NT2/D1 (cell line): ENCODE results near the gene LRRC4C.

Experiments
- DNase-seq: peaks from one replicate; pipeline ENCODE4 v3.0.0-alpha.2; 2011; ENCODE audit warnings: low read depth, low spot score
- H3K27me3 ChIP-seq: 2 replicates; pipeline ENCODE4 v1.6.0; 2011; ENCODE audit warnings: mild to moderate bottlenecking; ENCODE audit not compliant: insufficient read length, insufficient read depth
- H3K36me3 ChIP-seq: 2 replicates; pipeline ENCODE4 v1.6.1; 2011; ENCODE audit warnings: mild to moderate bottlenecking, low read length, mixed read lengths; ENCODE audit not compliant: insufficient read depth, insufficient read length
- H3K4me1 ChIP-seq: 2 replicates; pipeline ENCODE4 v1.5.1; 2011; ENCODE audit not compliant: insufficient read depth, insufficient read length
- H3K4me3 ChIP-seq: 2 replicates; pipeline ENCODE4 v1.5.1; 2011; ENCODE audit warnings: low read depth; ENCODE audit not compliant: insufficient read length
- H3K9ac ChIP-seq: 2 replicates; pipeline ENCODE4 v1.6.0; 2011; ENCODE audit warnings: low read depth; ENCODE audit not compliant: insufficient read length
- H3K9me3 ChIP-seq: 2 replicates; pipeline ENCODE4 v1.5.1; 2011; ENCODE audit warnings: mild to moderate bottlenecking, low read length; ENCODE audit not compliant: insufficient read depth
- SUZ12 ChIP-seq: IDR thresholded peaks from 2 replicates; pipeline ENCODE4 v1.6.1; 2011; ENCODE audit not compliant: insufficient read length, insufficient read depth; ENCODE audit errors: extremely low read depth
- YY1 ChIP-seq: IDR thresholded peaks from 2 replicates; pipeline ENCODE4 v1.6.1; 2011; ENCODE audit not compliant: insufficient read length, insufficient read depth
- ZNF274 ChIP-seq: IDR thresholded peaks from 2 replicates; pipeline ENCODE4 v1.6.1; 2011; ENCODE audit warnings: mild to moderate bottlenecking, low read depth, low read length

LRRC4C gene

GRCh38 chr11:41398175-41398574 is 61.3 kb downstream of the LRRC4C start:
- Histone ChIP-seq H3K4me1 (no peaks in the 10 kb centered on the region), H3K9ac (no peak overlapping the region), H3K9me3 (no peaks in the 10 kb centered on the region), H3K36me3 (no peaks in the 10 kb centered on the region), H3K27me3 (no peaks in the 10 kb centered on the region), H3K4me3 (no peak overlapping the region)
- no peak for DNase-seq
- TF ChIP-seq ZNF274 (no peak), SUZ12 (no peak), YY1 (no peak)

GRCh38 chr11:41394521-41395195 is 64.8 kb downstream of the LRRC4C start:
- Histone ChIP-seq H3K36me3 (no peaks in the 10 kb centered on the region), H3K4me1 (no peaks in the 10 kb centered on the region), H3K9me3 (no peaks in the 10 kb centered on the region), H3K4me3 (no peak overlapping the region), H3K9ac (no peak overlapping the region), H3K27me3 (no peaks in the 10 kb centered on the region)
- TF ChIP-seq YY1 (no peak), SUZ12 (no peak), ZNF274 (no peak)
- no peak for DNase-seq

- H3K27me3 ChIP-seq = no peaks in the 10 kb centered on the region
- no peaks in the 10 kb centered on the region for H3K9me3 ChIP-seq
- no peaks in the 10 kb centered on the region for H3K36me3 ChIP-seq
- peak; percentile 80 for DNase-seq
- H3K4me1 ChIP-seq = no peaks in the 10 kb centered on the region
- TF ChIP-seq ZNF274 (no peak), YY1 (no peak), SUZ12 (no peak)
- H3K4me3 ChIP-seq = no peak overlapping the region
- H3K9ac ChIP-seq = no peak overlapping the region
Observed at GRCh38 chr11:41392596-41392995, 66.9 kb downstream of the LRRC4C start.

- Histone ChIP-seq H3K36me3 (no peaks in the 10 kb centered on the region), H3K4me1 (no peaks in the 10 kb centered on the region), H3K4me3 (no peak overlapping the region), H3K9me3 (no peaks in the 10 kb centered on the region), H3K27me3 (no peaks in the 10 kb centered on the region), H3K9ac (no peak overlapping the region)
- no peak for DNase-seq
- no peak for TF ChIP-seq SUZ12
- no peak for TF ChIP-seq ZNF274
- no peak for TF ChIP-seq YY1
Observed at GRCh38 chr11:41389623-41390130, 69.8 kb downstream of the LRRC4C start.

GRCh38 chr11:41384329-41384728 is 75.1 kb downstream of the LRRC4C start:
- Histone ChIP-seq H3K36me3 (no peaks in the 10 kb centered on the region), H3K9me3 (no peaks in the 10 kb centered on the region), H3K9ac (no peak overlapping the region), H3K4me1 (no peaks in the 10 kb centered on the region), H3K4me3 (no peak overlapping the region), H3K27me3 (no peaks in the 10 kb centered on the region)
- DNase-seq = no peak
- TF ChIP-seq YY1 = no peak
- TF ChIP-seq SUZ12 = no peak
- TF ChIP-seq ZNF274 = no peak

GRCh38 chr11:41383768-41384167 is 75.7 kb downstream of the LRRC4C start:
- Histone ChIP-seq H3K9ac (no peak overlapping the region), H3K9me3 (no peaks in the 10 kb centered on the region), H3K27me3 (no peaks in the 10 kb centered on the region), H3K36me3 (no peaks in the 10 kb centered on the region), H3K4me3 (no peak overlapping the region), H3K4me1 (no peaks in the 10 kb centered on the region)
- DNase-seq = no peak
- TF ChIP-seq ZNF274 (no peak), SUZ12 (no peak), YY1 (no peak)

GRCh38 chr11:41382927-41383326 is 76.5 kb downstream of the LRRC4C start:
- no peaks in the 10 kb centered on the region for H3K4me1 ChIP-seq
- H3K9ac ChIP-seq = no peak overlapping the region
- H3K9me3 ChIP-seq = no peaks in the 10 kb centered on the region
- TF ChIP-seq SUZ12 (no peak), ZNF274 (no peak), YY1 (no peak)
- H3K27me3 ChIP-seq = no peaks in the 10 kb centered on the region
- DNase-seq = no peak
- H3K36me3 ChIP-seq = no peaks in the 10 kb centered on the region
- H3K4me3 ChIP-seq = no peak overlapping the region
